ENCODE data around the gene DCAF8.

The DCAF8 gene

DNA sequence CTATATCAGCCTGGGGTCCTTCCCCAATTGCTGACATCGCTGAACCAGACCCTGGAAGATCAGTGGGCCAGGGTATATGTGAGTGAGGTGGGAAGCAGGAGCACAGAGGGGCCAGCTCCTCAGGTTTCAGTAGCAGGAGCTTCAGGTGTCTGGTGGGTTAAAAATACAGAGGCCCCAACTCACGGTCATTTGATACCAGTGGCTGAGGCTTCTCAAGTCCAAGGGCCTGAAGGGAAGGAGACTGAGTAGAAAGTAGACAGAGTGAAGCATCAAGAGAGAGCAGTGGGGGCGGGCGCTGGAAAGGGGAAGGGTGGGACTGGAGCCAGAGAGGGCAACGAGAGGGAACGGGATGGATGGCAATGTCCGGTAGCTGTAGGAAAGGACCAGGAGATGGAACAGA lies 74.0 kb downstream of the DCAF8 start:
- no peak overlapping the region for H3K4me3 ChIP-seq (ENCODE audit: low read length)
- TF ChIP-seq, protein P1, sequence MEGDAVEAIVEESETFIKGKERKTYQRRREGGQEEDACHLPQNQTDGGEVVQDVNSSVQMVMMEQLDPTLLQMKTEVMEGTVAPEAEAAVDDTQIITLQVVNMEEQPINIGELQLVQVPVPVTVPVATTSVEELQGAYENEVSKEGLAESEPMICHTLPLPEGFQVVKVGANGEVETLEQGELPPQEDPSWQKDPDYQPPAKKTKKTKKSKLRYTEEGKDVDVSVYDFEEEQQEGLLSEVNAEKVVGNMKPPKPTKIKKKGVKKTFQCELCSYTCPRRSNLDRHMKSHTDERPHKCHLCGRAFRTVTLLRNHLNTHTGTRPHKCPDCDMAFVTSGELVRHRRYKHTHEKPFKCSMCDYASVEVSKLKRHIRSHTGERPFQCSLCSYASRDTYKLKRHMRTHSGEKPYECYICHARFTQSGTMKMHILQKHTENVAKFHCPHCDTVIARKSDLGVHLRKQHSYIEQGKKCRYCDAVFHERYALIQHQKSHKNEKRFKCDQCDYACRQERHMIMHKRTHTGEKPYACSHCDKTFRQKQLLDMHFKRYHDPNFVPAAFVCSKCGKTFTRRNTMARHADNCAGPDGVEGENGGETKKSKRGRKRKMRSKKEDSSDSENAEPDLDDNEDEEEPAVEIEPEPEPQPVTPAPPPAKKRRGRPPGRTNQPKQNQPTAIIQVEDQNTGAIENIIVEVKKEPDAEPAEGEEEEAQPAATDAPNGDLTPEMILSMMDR (IDR thresholded peaks at IDR 0.05; ENCODE audit: insufficient read depth, low read depth, low read length, missing control alignments) = no peak
- no peak for DNase-seq (ENCODE audit: low read depth)

DNA sequence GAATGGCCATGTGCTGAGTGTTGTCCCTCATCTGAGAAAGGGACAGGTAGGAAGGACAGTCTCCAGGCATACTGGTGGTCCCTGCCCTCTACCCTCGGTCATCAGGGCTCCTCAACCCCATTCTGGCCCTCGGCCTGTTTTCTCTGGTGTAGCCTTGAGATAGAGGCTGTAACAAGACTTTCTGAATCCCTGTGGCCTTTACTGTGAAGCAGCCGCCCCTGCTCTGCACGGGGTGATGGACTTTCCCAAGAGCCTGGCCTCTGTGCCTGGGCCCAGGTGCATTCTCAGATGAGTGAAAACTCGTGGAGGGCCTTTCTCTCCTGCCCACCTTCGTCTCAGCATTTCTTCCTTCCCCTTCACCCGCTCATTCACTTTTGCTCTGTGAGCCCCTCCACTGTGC lies 74.9 kb downstream of the DCAF8 start:
- TF ChIP-seq, protein P1 (IDR thresholded peaks at IDR 0.05; ENCODE audit: insufficient read depth, low read depth, low read length, missing control alignments) = no peak

DNA sequence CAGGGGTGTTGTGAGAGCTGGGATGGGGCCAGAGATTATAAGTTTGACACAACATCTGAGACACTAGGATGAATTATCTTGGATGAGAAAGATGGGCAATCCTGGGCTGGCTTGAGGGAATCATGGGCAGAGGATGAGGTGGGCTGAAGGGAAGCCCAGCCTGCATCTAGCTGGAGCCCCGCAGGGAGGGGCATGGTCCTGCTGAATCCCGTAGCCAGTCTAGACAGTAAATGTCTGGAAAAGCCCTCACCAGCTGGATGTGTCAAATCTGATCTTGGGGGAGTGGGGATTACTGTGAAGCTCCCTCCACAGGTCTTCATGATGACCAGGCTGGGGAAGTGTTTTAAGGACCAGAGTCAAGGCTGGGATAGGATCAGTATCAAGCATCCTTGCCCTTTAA lies 75.6 kb downstream of the DCAF8 start:
- H3K4me3 ChIP-seq (ENCODE audit: low read length) = no peak overlapping the region
- TF ChIP-seq, protein P1 (IDR thresholded peaks at IDR 0.05; ENCODE audit: insufficient read depth, low read depth, low read length, missing control alignments) = no peak
- DNase-seq (ENCODE audit: low read depth) = no peak

More for the DNA sequence above, 74.9 kb downstream of the DCAF8 start:
- H3K4me3 ChIP-seq (ENCODE audit: low read length) = no peak overlapping the region
- DNase-seq (ENCODE audit: low read depth) = no peak

DNA sequence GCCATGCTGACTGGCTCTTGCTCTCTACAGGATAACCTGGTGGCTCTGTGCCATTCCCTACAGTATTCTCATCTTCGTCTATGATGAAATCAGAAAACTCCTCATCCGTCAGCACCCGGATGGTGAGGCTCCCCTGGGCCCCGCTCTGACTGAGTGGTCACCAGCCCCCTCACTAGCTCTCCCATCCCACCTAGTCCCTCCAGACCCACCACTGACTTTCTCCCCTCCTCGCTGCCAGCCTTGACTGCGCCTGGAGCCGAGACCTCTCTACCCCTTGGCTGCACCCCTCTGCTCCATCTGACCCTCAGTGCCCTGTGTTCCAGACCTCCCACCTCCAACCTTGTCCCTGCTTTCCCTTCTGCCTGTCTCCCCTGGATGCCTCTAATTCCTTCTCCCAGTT lies 76.1 kb downstream of the DCAF8 start:
- TF ChIP-seq, protein P1 (IDR thresholded peaks at IDR 0.05; ENCODE audit: insufficient read depth, low read depth, low read length, missing control alignments) = no peak
- H3K4me3 ChIP-seq (ENCODE audit: low read length) = no peak overlapping the region
- DNase-seq (ENCODE audit: low read depth) = no peak

DNA sequence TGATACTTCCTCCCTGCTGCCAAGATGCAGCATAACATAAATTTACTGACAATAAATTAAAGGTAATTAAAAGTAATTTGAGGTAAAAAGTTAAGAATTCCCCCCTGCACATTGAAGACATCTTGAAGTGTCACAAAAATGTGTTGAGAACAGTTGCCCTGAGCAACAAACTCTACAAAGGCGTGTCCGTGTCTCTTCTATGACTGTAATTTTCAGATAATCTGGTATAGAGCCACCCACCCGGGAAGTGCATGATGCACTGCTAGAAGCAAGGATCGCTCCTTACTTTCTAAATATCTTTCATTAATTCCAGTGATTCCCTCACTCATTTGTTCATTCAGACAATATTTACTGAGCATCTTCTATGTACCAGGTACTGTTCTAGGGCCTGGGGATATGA lies 83.0 kb downstream of the DCAF8 start:
- TF ChIP-seq, protein P1 (IDR thresholded peaks at IDR 0.05; ENCODE audit: insufficient read depth, low read depth, low read length, missing control alignments) = no peak
- no peak overlapping the region for H3K4me3 ChIP-seq (ENCODE audit: low read length)
- DNase-seq (ENCODE audit: low read depth) = no peak

DNA sequence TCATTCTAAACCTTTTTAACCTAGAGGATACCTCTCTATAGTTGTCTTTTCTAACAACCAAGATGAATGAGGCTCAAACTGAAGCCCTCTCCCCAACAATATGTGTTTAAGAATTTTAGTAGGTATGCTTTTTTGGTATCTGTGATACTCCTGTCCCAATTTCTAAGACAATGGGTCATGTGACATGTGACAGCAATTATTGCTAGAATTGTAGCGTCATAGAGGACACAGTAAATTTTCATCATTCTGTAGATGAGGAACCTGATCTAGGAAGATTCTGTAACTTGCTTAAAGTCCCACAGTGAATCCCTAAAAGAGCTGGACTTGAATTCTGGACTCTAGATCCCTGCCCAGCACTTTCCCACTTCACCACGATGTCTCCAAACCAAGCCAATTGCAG lies 83.6 kb downstream of the DCAF8 start:
- DNase-seq (ENCODE audit: low read depth) = no peak
- H3K4me3 ChIP-seq (ENCODE audit: low read length) = no peak overlapping the region
- TF ChIP-seq, protein P1 (IDR thresholded peaks at IDR 0.05; ENCODE audit: insufficient read depth, low read depth, low read length, missing control alignments) = no peak

DNA sequence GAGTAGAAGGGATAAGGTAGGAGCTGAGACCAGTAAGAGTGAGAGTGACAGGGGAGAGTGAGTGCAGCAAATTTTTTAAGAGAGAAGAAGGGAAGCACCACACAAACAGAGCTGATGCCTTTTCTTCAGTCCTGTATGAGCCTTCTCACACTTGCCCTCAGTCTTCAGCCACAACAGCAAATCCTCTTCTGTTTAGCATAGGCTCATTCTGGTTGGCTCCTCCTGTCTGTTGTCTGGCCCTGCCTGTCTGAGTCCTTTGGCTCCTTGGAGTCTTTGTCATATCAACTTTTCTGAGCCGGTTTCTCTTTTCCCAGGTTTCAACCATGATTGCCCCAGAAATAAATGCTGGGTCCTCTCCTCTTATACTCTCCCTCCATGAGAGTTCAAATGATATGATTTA lies 84.7 kb downstream of the DCAF8 start:
- DNase-seq (ENCODE audit: low read depth) = no peak
- TF ChIP-seq, protein P1 (IDR thresholded peaks at IDR 0.05; ENCODE audit: insufficient read depth, low read depth, low read length, missing control alignments) = no peak
- H3K4me3 ChIP-seq (ENCODE audit: low read length) = no peak overlapping the region
